ENCODE measurements around the gene CAPZA2. TPM values are rescaled to one million over a fixed set of nuclear protein-coding genes. Genes with fewer than 3 reads are reported as not detected.

Gene CAPZA2
- polyA plus RNA-seq, 1 experiment = 47.4 TPM

GRCh38 chr7:116963234-116963633 lies 100.8 kb downstream of the CAPZA2 start:
- Histone ChIP-seq H3K4me3 (ENCODE audit: low read depth, low read length) (no peak overlapping the region), H3K36me3 (ENCODE audit: control insufficient read depth, insufficient read depth, low read length) (no peaks in the 10 kb centered on the region), H3K27me3 (ENCODE audit: control insufficient read depth, insufficient read depth, low read length) (no peaks in the 10 kb centered on the region)
- CTCF ChIA-PET = no interaction called here
- POLR2A ChIA-PET = no interaction called here
- no peak for TF ChIP-seq CTCF (IDR thresholded peaks at IDR 0.05; ENCODE audit: insufficient read depth, low read depth, low read length)
- no peak for DNase-seq (ENCODE audit: low read depth)

DNA sequence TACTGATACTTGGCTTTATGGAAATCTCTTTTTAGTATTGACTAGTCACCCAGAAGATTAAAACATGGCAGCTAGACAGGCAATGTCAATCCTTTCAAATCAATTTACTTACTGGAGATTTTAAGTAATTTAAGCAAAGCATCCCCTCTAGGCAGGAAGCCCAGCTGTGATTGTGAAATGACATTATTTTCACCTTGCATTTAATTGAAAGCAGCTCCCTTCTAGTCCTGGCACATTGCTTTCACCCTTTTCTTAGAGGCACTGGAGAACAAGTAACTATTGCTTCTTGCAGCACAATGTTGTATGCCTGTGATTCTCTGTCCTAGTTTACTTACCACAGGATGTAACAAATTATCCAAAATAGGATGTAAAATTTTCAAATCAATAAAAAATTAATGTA lies 104.2 kb downstream of the CAPZA2 start:
- no peak overlapping the region for H3K4me3 ChIP-seq (ENCODE audit: low read depth, low read length)
- no peak for TF ChIP-seq CTCF (IDR thresholded peaks at IDR 0.05; ENCODE audit: insufficient read depth, low read depth, low read length)
- no peaks in the 10 kb centered on the region for H3K36me3 ChIP-seq (ENCODE audit: control insufficient read depth, insufficient read depth, low read length)
- DNase-seq (ENCODE audit: low read depth) = no peak
- CTCF ChIA-PET = no interaction called here
- H3K27me3 ChIP-seq (ENCODE audit: control insufficient read depth, insufficient read depth, low read length) = no peaks in the 10 kb centered on the region
- POLR2A ChIA-PET = no interaction called here

DNA sequence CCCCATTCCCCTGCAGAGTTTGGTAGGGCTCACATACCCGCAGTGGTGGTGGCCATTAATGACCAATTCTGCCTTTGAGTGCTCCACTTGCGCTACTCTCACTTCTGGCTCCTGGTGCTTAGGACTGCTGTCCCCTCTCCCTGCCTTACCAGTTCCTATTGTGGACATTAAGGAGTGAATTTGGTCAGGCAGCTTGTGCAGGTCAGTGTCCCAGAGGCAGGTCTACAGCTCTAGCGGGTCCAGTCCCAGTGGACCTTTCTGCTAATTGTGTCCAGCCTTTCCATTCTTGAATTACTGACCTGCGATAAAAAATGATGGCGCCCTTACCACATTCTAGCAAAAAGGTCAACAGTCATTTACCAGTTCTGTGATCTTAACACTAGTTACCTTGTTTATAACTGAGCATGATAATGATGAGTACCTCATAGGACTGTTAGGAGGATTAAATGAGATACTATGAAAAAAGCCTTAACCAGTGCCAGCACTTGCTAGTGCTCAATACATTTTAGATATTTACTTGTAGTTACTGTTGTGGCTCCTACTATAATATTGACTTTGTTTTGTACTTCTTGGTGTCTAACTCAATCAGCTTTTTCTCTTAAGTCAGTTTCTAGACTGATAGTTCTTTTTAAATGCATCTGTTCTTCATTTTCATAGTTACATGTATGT lies 105.0 kb downstream of the CAPZA2 start:
- CTCF ChIA-PET = interaction anchor here (0.8 kb wide), 1 partner anchor 9 kb away, joined by 3 read pairs; no protein-coding TSS in a partner anchor
- TF ChIP-seq CTCF (IDR thresholded peaks at IDR 0.05; ENCODE audit: insufficient read depth, low read depth, low read length) = no peak
- DNase-seq (ENCODE audit: low read depth) = no peak
- H3K36me3 ChIP-seq (ENCODE audit: control insufficient read depth, insufficient read depth, low read length) = no peaks in the 10 kb centered on the region
- H3K27me3 ChIP-seq (ENCODE audit: control insufficient read depth, insufficient read depth, low read length) = no peaks in the 10 kb centered on the region
- POLR2A ChIA-PET = no interaction called here
- H3K4me3 ChIP-seq (ENCODE audit: low read depth, low read length) = no peak overlapping the region

GRCh38 chr7:116967983-116968382 lies 105.6 kb downstream of the CAPZA2 start:
- Histone ChIP-seq H3K4me3 (ENCODE audit: low read depth, low read length) (no peak overlapping the region), H3K27me3 (ENCODE audit: control insufficient read depth, insufficient read depth, low read length) (no peaks in the 10 kb centered on the region), H3K36me3 (ENCODE audit: control insufficient read depth, insufficient read depth, low read length) (0 out of 2 replicates have a peak, but pooled peaks cover 2% of the 10 kb centered on the region)
- TF ChIP-seq CTCF (IDR thresholded peaks at IDR 0.05; ENCODE audit: insufficient read depth, low read depth, low read length) = no peak
- POLR2A ChIA-PET = no interaction called here
- CTCF ChIA-PET = interaction anchor here (0.8 kb wide), 1 partner anchor 8 kb away, joined by 3 read pairs; no protein-coding TSS in a partner anchor
- DNase-seq (ENCODE audit: low read depth) = no peak

GRCh38 chr7:116968631-116969030 lies 106.2 kb downstream of the CAPZA2 start:
- no peak for DNase-seq (ENCODE audit: low read depth)
- TF ChIP-seq CTCF (IDR thresholded peaks at IDR 0.05; ENCODE audit: insufficient read depth, low read depth, low read length) = no peak
- H3K27me3 ChIP-seq (ENCODE audit: control insufficient read depth, insufficient read depth, low read length) = no peaks in the 10 kb centered on the region
- H3K4me3 ChIP-seq (ENCODE audit: low read depth, low read length) = no peak overlapping the region
- ChIA-PET CTCF (no interaction called here), POLR2A (no interaction called here)
- H3K36me3 ChIP-seq (ENCODE audit: control insufficient read depth, insufficient read depth, low read length) = 0 out of 2 replicates have a peak, but pooled peaks cover 2% of the 10 kb centered on the region

Measured in BJ (cell line).